ENCODE data around the gene OPN4. TPM values are rescaled to one million over a fixed set of nuclear protein-coding genes. Genes with fewer than 3 reads are reported as not detected.

Gene OPN4
- total RNA-seq, 1 donor from 2014 or later, result not detected

DNA sequence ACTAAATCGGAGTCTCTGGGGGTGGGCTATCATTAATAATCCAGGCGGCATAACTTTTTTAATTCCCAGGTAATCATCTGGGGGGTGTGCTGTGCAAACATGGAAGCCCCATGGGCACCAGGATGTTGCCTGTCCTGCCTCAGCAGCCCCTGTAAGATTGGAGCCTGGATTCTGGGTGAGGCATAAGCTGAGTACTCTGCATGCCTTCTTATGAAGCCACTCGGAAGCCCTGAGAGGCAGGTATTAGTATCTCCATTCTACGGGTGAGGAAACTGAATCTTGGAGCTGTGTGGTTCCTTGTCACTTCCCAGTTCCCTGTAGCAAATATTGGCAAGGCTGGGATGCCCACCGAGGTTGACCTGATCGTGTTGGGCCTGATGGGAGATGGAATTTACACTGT is 7.4 kb upstream of the OPN4 start:
- Mint-ChIP-seq H3K9me3 (ENCODE audit: unreplicated experiment) (peaks cover 6% of the 10 kb centered on the region), H3K36me3 (ENCODE audit: unreplicated experiment) (no peaks in the 10 kb centered on the region), H3K4me1 (ENCODE audit: low read depth, unreplicated experiment) (peaks cover 19% of the 10 kb centered on the region), H3K27me3 (ENCODE audit: unreplicated experiment) (no peaks in the 10 kb centered on the region), H3K4me3 (ENCODE audit: unreplicated experiment) (no peak overlapping the region), H3K27ac (ENCODE audit: unreplicated experiment) (no peak overlapping the region)
- TF ChIP-seq, protein P1, sequence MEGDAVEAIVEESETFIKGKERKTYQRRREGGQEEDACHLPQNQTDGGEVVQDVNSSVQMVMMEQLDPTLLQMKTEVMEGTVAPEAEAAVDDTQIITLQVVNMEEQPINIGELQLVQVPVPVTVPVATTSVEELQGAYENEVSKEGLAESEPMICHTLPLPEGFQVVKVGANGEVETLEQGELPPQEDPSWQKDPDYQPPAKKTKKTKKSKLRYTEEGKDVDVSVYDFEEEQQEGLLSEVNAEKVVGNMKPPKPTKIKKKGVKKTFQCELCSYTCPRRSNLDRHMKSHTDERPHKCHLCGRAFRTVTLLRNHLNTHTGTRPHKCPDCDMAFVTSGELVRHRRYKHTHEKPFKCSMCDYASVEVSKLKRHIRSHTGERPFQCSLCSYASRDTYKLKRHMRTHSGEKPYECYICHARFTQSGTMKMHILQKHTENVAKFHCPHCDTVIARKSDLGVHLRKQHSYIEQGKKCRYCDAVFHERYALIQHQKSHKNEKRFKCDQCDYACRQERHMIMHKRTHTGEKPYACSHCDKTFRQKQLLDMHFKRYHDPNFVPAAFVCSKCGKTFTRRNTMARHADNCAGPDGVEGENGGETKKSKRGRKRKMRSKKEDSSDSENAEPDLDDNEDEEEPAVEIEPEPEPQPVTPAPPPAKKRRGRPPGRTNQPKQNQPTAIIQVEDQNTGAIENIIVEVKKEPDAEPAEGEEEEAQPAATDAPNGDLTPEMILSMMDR (IDR thresholded peaks at IDR 0.05; ENCODE audit: partially characterized antibody, unreplicated experiment), result no peak
- DNase-seq, result no peak

DNA sequence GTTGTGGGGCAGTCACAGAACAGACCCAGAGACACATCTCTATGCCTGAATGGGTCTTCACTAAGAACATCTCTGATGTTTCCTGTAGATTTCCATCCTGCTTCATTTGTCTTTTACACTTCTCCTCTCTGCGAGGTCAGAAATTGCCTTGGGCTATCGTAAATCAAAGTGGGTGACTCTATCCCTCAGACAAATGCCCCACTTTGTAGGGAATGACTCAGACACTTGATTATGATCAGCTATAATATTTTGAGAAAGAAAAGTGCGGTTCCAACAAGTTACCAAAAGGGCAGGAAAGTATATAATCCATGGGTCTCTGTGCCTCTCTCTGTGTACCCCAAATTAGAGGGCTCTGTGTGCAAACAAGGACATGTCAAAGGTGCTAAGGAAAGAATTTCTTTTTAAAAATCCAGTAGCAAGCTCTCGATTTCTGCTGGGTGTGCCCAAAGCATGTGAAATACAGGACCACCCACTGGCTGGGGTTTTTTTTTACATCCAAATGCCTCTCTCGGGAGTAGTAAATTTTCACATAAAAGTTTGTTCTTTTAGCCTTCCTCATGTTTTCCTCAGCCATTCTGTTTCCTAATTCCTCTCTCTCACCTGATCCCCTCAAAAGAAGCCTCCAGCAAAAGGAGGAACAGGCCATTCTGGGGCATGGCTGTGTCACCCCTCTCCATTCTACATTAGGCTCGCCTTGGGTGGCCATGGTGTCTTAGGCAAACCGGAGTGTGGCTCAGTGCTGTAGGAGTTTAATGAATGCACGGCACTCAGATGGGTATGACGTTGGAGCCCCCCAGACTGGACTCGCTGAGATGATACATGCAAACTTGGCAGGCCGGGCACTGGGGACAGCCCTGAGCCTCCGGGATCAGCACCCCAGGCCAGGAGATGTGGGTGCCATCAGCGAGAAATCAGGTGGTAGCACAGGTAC is 6.3 kb upstream of the OPN4 start:
- Mint-ChIP-seq H3K4me1 (ENCODE audit: low read depth, unreplicated experiment) (peaks cover 19% of the 10 kb centered on the region), H3K36me3 (ENCODE audit: unreplicated experiment) (no peaks in the 10 kb centered on the region), H3K27ac (ENCODE audit: unreplicated experiment) (no peak overlapping the region), H3K27me3 (ENCODE audit: unreplicated experiment) (no peaks in the 10 kb centered on the region), H3K4me3 (ENCODE audit: unreplicated experiment) (no peak overlapping the region), H3K9me3 (ENCODE audit: unreplicated experiment) (peaks cover 6% of the 10 kb centered on the region)
- DNase-seq, result no peak
- TF ChIP-seq, protein P1 (IDR thresholded peaks at IDR 0.05; ENCODE audit: partially characterized antibody, unreplicated experiment), result no peak

GRCh38 chr10:86648704-86649427 is 5.5 kb upstream of the OPN4 start:
- no peaks in the 10 kb centered on the region for H3K27me3 Mint-ChIP-seq (ENCODE audit: unreplicated experiment)
- no peak overlapping the region for H3K4me3 Mint-ChIP-seq (ENCODE audit: unreplicated experiment)
- TF ChIP-seq, protein P1 (IDR thresholded peaks at IDR 0.05; ENCODE audit: partially characterized antibody, unreplicated experiment), result no peak
- peaks cover 19% of the 10 kb centered on the region for H3K4me1 Mint-ChIP-seq (ENCODE audit: low read depth, unreplicated experiment)
- H3K27ac Mint-ChIP-seq (ENCODE audit: unreplicated experiment), result no peak overlapping the region
- H3K36me3 Mint-ChIP-seq (ENCODE audit: unreplicated experiment), result no peaks in the 10 kb centered on the region
- DNase-seq, result no peak
- peaks cover 6% of the 10 kb centered on the region for H3K9me3 Mint-ChIP-seq (ENCODE audit: unreplicated experiment)

GRCh38 chr10:86649471-86650150 is 4.7 kb upstream of the OPN4 start:
- no peak overlapping the region for H3K27ac Mint-ChIP-seq (ENCODE audit: unreplicated experiment)
- peaks cover 19% of the 10 kb centered on the region for H3K4me1 Mint-ChIP-seq (ENCODE audit: low read depth, unreplicated experiment)
- H3K27me3 Mint-ChIP-seq (ENCODE audit: unreplicated experiment), result no peaks in the 10 kb centered on the region
- no peak for DNase-seq
- TF ChIP-seq, protein P1 (IDR thresholded peaks at IDR 0.05; ENCODE audit: partially characterized antibody, unreplicated experiment), result no peak
- peaks cover 6% of the 10 kb centered on the region for H3K9me3 Mint-ChIP-seq (ENCODE audit: unreplicated experiment)
- H3K4me3 Mint-ChIP-seq (ENCODE audit: unreplicated experiment), result no peak overlapping the region
- H3K36me3 Mint-ChIP-seq (ENCODE audit: unreplicated experiment), result no peaks in the 10 kb centered on the region

Measured in glutamatergic neuron (in vitro differentiated cells).